HepG2 (cell line): Measurements from ENCODE around the gene CGA. TPM values are rescaled to one million over a fixed set of nuclear protein-coding genes. Genes with fewer than 3 reads are reported as not detected.

Experiments used
- ATAC-seq: fragments of 200-7000 bp; cut with Tn5 transposase; 3 replicates; pipeline ENCODE4 v1.9.1; 2020; ENCODE audit warnings: mild to moderate bottlenecking, moderate library complexity
- BruUV-seq: library from RNA; stranded (reverse); fragments of 400-500 nt; replicated peaks from 2 replicates; lab custom pipeline; 2021; lab: Mats Ljungman, UMichigan
- CTCF ChIA-PET: fragments of 300-600 bp; formaldehyde crosslinking; extraction: SDS; loops from one replicate; lab custom pipeline; 2021; ENCODE audit warnings: low total read pairs, inconsistent platforms, low intra/inter-chr PET ratio; lab: Yijun Ruan, JAX
- POLR2A ChIA-PET: fragments of 350-600 bp; sonication (Branson Sonifier 250); formaldehyde crosslinking; loops from one replicate; lab custom pipeline; 2020; ENCODE audit warnings: antibody characterized with exemption, inconsistent platforms; lab: Yijun Ruan, JAX
- DNase-seq: peaks from one replicate; pipeline ENCODE4 v3.0.0-alpha.2; 2015; ENCODE audit warnings: low spot score
- FAIRE-seq: peaks from 3 replicates; lab custom pipeline; 2011; peaks lifted over from hg19 to GRCh38; lab: Jason Lieb, UNC
- H2AFZ ChIP-seq: one replicate; pipeline ENCODE4 v1.6.1; 2011; ENCODE audit warnings: low read length, inconsistent platforms
- H3K27ac ChIP-seq: fragments of 300-600 bp; 3 replicates; pipeline ENCODE4 v1.8.0; 2011; ENCODE audit warnings: mixed run types, mild to moderate bottlenecking, mixed read lengths, low read length, inconsistent platforms; ENCODE audit not compliant: insufficient read depth; ENCODE audit errors: extremely low read length
- H3K27me3 ChIP-seq, 2 experiments: fragments of 200-600 bp in 1 of 2; 2 replicates in 1 of 2; 3 replicates in 1 of 2; pipeline versions ENCODE4 v1.6.0 to v1.8.0; 2011; ENCODE audit warnings: low read length in 2 of 2, mild to moderate bottlenecking in 2 of 2, moderate library complexity in 2 of 2, inconsistent platforms in 1 of 2; ENCODE audit not compliant: insufficient read depth in 2 of 2, control insufficient read depth in 1 of 2
- H3K36me3 ChIP-seq, 2 experiments: fragments of 200-600 bp in 1 of 2; replicated peaks in 1 of 2; 2 replicates in 1 of 2; 3 replicates in 1 of 2; pipeline versions ENCODE4 v1.5.1 to v1.8.0; 2011; ENCODE audit warnings: low read length in 2 of 2, inconsistent platforms in 1 of 2; ENCODE audit not compliant: insufficient read depth in 2 of 2, control insufficient read depth in 1 of 2
- H3K4me1 ChIP-seq: 2 replicates; pipeline ENCODE4 v1.5.1; 2012; ENCODE audit warnings: low read length, inconsistent platforms; ENCODE audit not compliant: insufficient read depth
- H3K4me2 ChIP-seq: 2 replicates; pipeline ENCODE4 v1.6.0; 2011; ENCODE audit warnings: low read depth, low read length, inconsistent platforms
- H3K4me3 ChIP-seq, 3 experiments: fragments of 200-600 bp in 1 of 3; sonication (generic), shearing (Covaris generic) in 1 of 3; replicated peaks in 1 of 3; 2 replicates each; pipeline ENCODE4 v1.5.1; 2011 to 2016; ENCODE audit warnings: low read length in 3 of 3, inconsistent platforms in 2 of 3, low read depth in 2 of 3, mild to moderate bottlenecking in 2 of 3, control low read depth in 1 of 3, mixed read lengths in 1 of 3; ENCODE audit not compliant: insufficient read depth in 1 of 3
- H3K79me2 ChIP-seq: one replicate; pipeline ENCODE4 v1.6.1; 2011; ENCODE audit warnings: low read length, inconsistent platforms; ENCODE audit not compliant: insufficient read depth
- H3K9ac ChIP-seq: 2 replicates; pipeline ENCODE4 v1.6.0; 2011; ENCODE audit warnings: mild to moderate bottlenecking, low read depth, low read length, inconsistent platforms; ENCODE audit not compliant: insufficient read depth
- H3K9me3 ChIP-seq: 2 replicates; pipeline ENCODE4 v1.5.1; 2012; ENCODE audit warnings: mild to moderate bottlenecking, low read length
- H4K20me1 ChIP-seq: 2 replicates; pipeline ENCODE4 v1.6.0; 2011; ENCODE audit warnings: inconsistent platforms, mild to moderate bottlenecking, low read length, moderate library complexity; ENCODE audit not compliant: insufficient read depth
- AGO1 ChIP-seq: fragments of 200-400 bp; formaldehyde crosslinking; IDR thresholded peaks from 2 replicates; pipeline ENCODE4 v1.6.1; 2017; ENCODE audit warnings: mild to moderate bottlenecking, low read depth, low read length, moderate library complexity; ENCODE audit not compliant: poor library complexity, severe bottlenecking
- ARID5B ChIP-seq: IDR thresholded peaks from 2 replicates; pipeline ENCODE4 v1.4.0; 2020; ENCODE audit warnings: mild to moderate bottlenecking, missing genetic modification reagents
- CREB3 ChIP-seq: sonication (generic); formaldehyde crosslinking; IDR thresholded peaks from 2 replicates; pipeline ENCODE4 v1.5.0; 2020; ENCODE audit warnings: missing genetic modification reagents
- DNMT3B ChIP-seq: conservative IDR thresholded peaks from 2 replicates; pipeline ENCODE4 v1.6.1; 2016; ENCODE audit warnings: missing biosample characterization, control low read depth
- GABPB1 ChIP-seq: IDR thresholded peaks from 2 replicates; pipeline ENCODE4 v1.6.1; 2016; ENCODE audit warnings: mild to moderate bottlenecking, missing genetic modification reagents, moderate library complexity, missing compliant biosample characterization
- KAT7 ChIP-seq: IDR thresholded peaks from 2 replicates; pipeline ENCODE4 v1.6.1; 2018; ENCODE audit warnings: borderline replicate concordance, missing compliant biosample characterization
- MLLT10 ChIP-seq: sonication (generic); formaldehyde crosslinking; IDR thresholded peaks from 2 replicates; pipeline ENCODE4 v1.4.0; 2020; ENCODE audit warnings: missing genetic modification reagents
- NFIC ChIP-seq: IDR thresholded peaks from 2 replicates; pipeline ENCODE4 v1.6.1; 2012; ENCODE audit warnings: mild to moderate bottlenecking, low read length, inconsistent platforms
- PAWR ChIP-seq: sonication (generic); formaldehyde crosslinking; IDR thresholded peaks from 2 replicates; pipeline ENCODE4 v1.4.0; 2020; ENCODE audit warnings: missing genetic modification reagents, mild to moderate bottlenecking, borderline replicate concordance
- POLR2A ChIP-seq, 2 experiments: IDR thresholded peaks; 2 replicates each; pipeline ENCODE4 v1.6.1; 2011; ENCODE audit warnings: low read depth in 2 of 2, low read length in 2 of 2, mild to moderate bottlenecking in 1 of 2, moderate library complexity in 1 of 2; ENCODE audit not compliant: insufficient read depth in 1 of 2
- RAD21 ChIP-seq: fragments of 450-650 bp; formaldehyde crosslinking; IDR thresholded peaks from 2 replicates; pipeline ENCODE4 v1.5.0; 2020; ENCODE audit warnings: mild to moderate bottlenecking
- RARA ChIP-seq: IDR thresholded peaks from 2 replicates; pipeline ENCODE4 v1.6.1; 2016; ENCODE audit warnings: missing genetic modification reagents, missing compliant biosample characterization
- SMYD3 ChIP-seq: sonication (generic); formaldehyde crosslinking; IDR thresholded peaks from 2 replicates; pipeline ENCODE4 v1.8.1; 2023; ENCODE audit warnings: mild to moderate bottlenecking, missing genetic modification reagents
- STAG1 ChIP-seq: sonication (generic); formaldehyde crosslinking; IDR thresholded peaks from 2 replicates; pipeline ENCODE4 v1.4.0; 2020; ENCODE audit warnings: missing genetic modification reagents
- TRIM22 ChIP-seq: fragments of 450-650 bp; IDR thresholded peaks from 2 replicates; pipeline ENCODE4 v1.6.1; 2017
- ZKSCAN8 ChIP-seq: IDR thresholded peaks from 2 replicates; pipeline ENCODE4 v1.6.1; 2016; ENCODE audit warnings: borderline replicate concordance, missing genetic modification reagents, missing compliant biosample characterization
- ZNF496 ChIP-seq: sonication (generic); formaldehyde crosslinking; IDR thresholded peaks from 2 replicates; pipeline ENCODE4 v1.8.1; 2023; ENCODE audit warnings: mild to moderate bottlenecking, moderate library complexity, missing genetic modification reagents; ENCODE audit not compliant: insufficient replicate concordance
- ZNF558 ChIP-seq: sonication (generic); formaldehyde crosslinking; IDR thresholded peaks from 2 replicates; pipeline ENCODE4 v1.9.0; 2022; ENCODE audit warnings: mild to moderate bottlenecking, missing genetic modification reagents, borderline replicate concordance
- ZNF644 ChIP-seq: IDR thresholded peaks from 2 replicates; pipeline ENCODE4 v1.6.1; 2016; ENCODE audit warnings: low read depth
- WGBS: methylation state at CpG from one replicate; pipeline ENCODE4 v1.1.6; 2017; ENCODE audit warnings: low lambda C conversion rate; 5-methylcytosine and 5-hydroxymethylcytosine counted together
- in situ Hi-C: cut with HindIII; loops from 2 replicates; pipeline ENCODE4 v1.10.0; 2017; ENCODE audit warnings: low pct_unique_long_range_greater_than_20kb; ENCODE audit not compliant: extremely low pct_ligation_motif_present
- intact Hi-C: fragments of 100-400 bp; cut with micrococcal nuclease; formaldehyde crosslinking; loops from one replicate; pipeline ENCODE4 v1.10.0; 2022; ENCODE audit not compliant: unreplicated experiment
- polyA plus RNA-seq, 8 experiments: library from polyadenylated mRNA; depleted of rRNA in 3 of 8; stranded (reverse) in 7 of 8; unstranded in 1 of 8; fragments of >200 nt; fragmentation: Illumina TruSeq in 4 of 8; extraction: Trizol in 4 of 8; gene quantifications; 2 replicates each; pipeline versions ENCODE4 v1.2.1 to v1.2.3, GENCODE V29; 2011 to 2016; ENCODE audit warnings: low read depth in 4 of 8, missing spikeins in 1 of 8, mixed read lengths in 1 of 8; ENCODE audit not compliant: insufficient read depth in 1 of 8
- total RNA-seq, 5 experiments: library from RNA; depleted of rRNA; stranded (reverse); fragments of >200 nt; fragmentation: Illumina TruSeq; extraction: Trizol; gene quantifications; 2 replicates each; pipeline ENCODE4 v1.2.3, GENCODE V29; 2016; ENCODE audit warnings: low read depth in 1 of 5

The CGA gene
- total and polyA plus RNA-seq, 2 of the 13 experiments (the other 11 are each of a cell fraction or from before 2014, with no cell fraction given): 0.09 TPM; not detected in 1

- 0 out of 2 replicates have a peak, but pooled peaks have one; percentile 20 for TF ChIP-seq ARID5B (CRISPR knock-in tag)
- TF ChIP-seq MLLT10 (CRISPR knock-in tag): no peak
- peak; percentile 63 for TF ChIP-seq STAG1 (CRISPR knock-in tag)
- peak; percentile 50; the same call in 1 of the 2 replicates for TF ChIP-seq ZNF644 (CRISPR knock-in tag)
These were observed 15.8 kb downstream of the CGA start (continued) for GRCh38 chr6:87078983-87079616.

GRCh38 chr6:87075168-87075567 lies 19.7 kb downstream of the CGA start:
- H3K79me2 ChIP-seq: no peaks in the 10 kb centered on the region
- no peaks in the 10 kb centered on the region for H3K36me3 ChIP-seq
- no peak overlapping the region for H3K4me2 ChIP-seq
- CTCF ChIA-PET: no interaction called here
- no peak overlapping the region for H2AFZ ChIP-seq
- no peak overlapping the region for H3K27ac ChIP-seq
- intact Hi-C loops (no loop called here), in situ Hi-C loops (no loop called here)
- no TSS peak for BruUV-seq
- POLR2A ChIA-PET: no interaction called here
- FAIRE-seq (no peak), DNase-seq (no peak), ATAC-seq (no peak)
- no peak overlapping the region for H3K9ac ChIP-seq
- no peaks in the 10 kb centered on the region for H3K9me3 ChIP-seq
- H3K4me1 ChIP-seq: peaks cover 6% of the 10 kb centered on the region; the same call in 1 of the 2 replicates
- WGBS: 17% methylated on average over 2 of the region's 2 CpGs
- no peaks in the 10 kb centered on the region for H3K27me3 ChIP-seq
- H4K20me1 ChIP-seq: no peaks in the 10 kb centered on the region
- H3K4me3 ChIP-seq: no peak overlapping the region
- no peak for TF ChIP-seq ZNF558 (CRISPR knock-in tag)
- no peak for TF ChIP-seq RARA
- no peak for TF ChIP-seq AGO1
- no peak for TF ChIP-seq DNMT3B (CRISPR knock-in tag)
- no peak for TF ChIP-seq ZNF496 (CRISPR knock-in tag)
- TF ChIP-seq POLR2A (IDR thresholded peaks at IDR 0.05; ENCODE audit: insufficient read depth in 1 of 2, low read depth in 2 of 2, low read length in 2 of 2): no peak
- no peak for TF ChIP-seq KAT7 (CRISPR knock-in tag)
- TF ChIP-seq RAD21 (CRISPR knock-in tag): no peak
- TF ChIP-seq PAWR (CRISPR knock-in tag): no peak
- TF ChIP-seq ZKSCAN8 (CRISPR knock-in tag): no peak
- no peak for TF ChIP-seq NFIC
- no peak for TF ChIP-seq CREB3 (CRISPR knock-in tag)
- no peak for TF ChIP-seq GABPB1 (CRISPR knock-in tag)
- no peak for TF ChIP-seq SMYD3
- TF ChIP-seq TRIM22: no peak
